ENCODE measurements around the gene LRFN3. TPM values are rescaled to one million over a fixed set of nuclear protein-coding genes. Genes with fewer than 3 reads are reported as not detected.

Gene LRFN3
- total and polyA plus RNA-seq, 9 donors = 6.4 to 31.2 (median 20.8) TPM

- WGBS, 3 donors = 41 to 50% (median 48%) methylated on average over 5 of the region's 5 CpGs
- no peaks in the 10 kb centered on the region for H3K9me3 ChIP-seq
- intact Hi-C loops (cut with DNase I) = no loop called here
- TF ChIP-seq CTCF (IDR thresholded peaks at IDR 0.05) = no peak
- TF ChIP-seq EP300 (IDR thresholded peaks at IDR 0.05) = no peak
- TF ChIP-seq POLR2A (IDR thresholded peaks at IDR 0.05) = no peak
- no peak overlapping the region for H3K4me3 ChIP-seq
- peaks cover 3% of the 10 kb centered on the region for H3K4me1 ChIP-seq (ENCODE audit: insufficient read depth)
- H3K36me3 ChIP-seq = no peaks in the 10 kb centered on the region
- no peak for DNase-seq
- no peaks in the 10 kb centered on the region for H3K27me3 ChIP-seq
- H3K27ac ChIP-seq = no peak overlapping the region
These were observed 24.4 kb upstream of the LRFN3 start for GRCh38 chr19:35911790-35912189.

- no peaks in the 10 kb centered on the region for H3K36me3 ChIP-seq
- H3K27me3 ChIP-seq = no peaks in the 10 kb centered on the region
- DNase-seq = no peak
- TF ChIP-seq EP300 (IDR thresholded peaks at IDR 0.05) = no peak
- TF ChIP-seq POLR2A (IDR thresholded peaks at IDR 0.05) = no peak
- TF ChIP-seq CTCF (IDR thresholded peaks at IDR 0.05) = no peak
- no peaks in the 10 kb centered on the region for H3K4me1 ChIP-seq (ENCODE audit: insufficient read depth)
- H3K9me3 ChIP-seq = no peaks in the 10 kb centered on the region
- 46 to 58% (median 49%) methylated on average over 7 of the region's 7 CpGs for WGBS, 3 donors
- intact Hi-C loops (cut with DNase I) = no loop called here
- H3K27ac ChIP-seq = no peak overlapping the region
- H3K4me3 ChIP-seq = no peak overlapping the region
These were observed 22.6 kb upstream of the LRFN3 start for GRCh38 chr19:35913589-35913988.

- intact Hi-C loops (cut with DNase I) = no loop called here
- Histone ChIP-seq H3K4me1 (ENCODE audit: insufficient read depth) (no peaks in the 10 kb centered on the region), H3K4me3 (no peak overlapping the region), H3K36me3 (no peaks in the 10 kb centered on the region), H3K9me3 (no peaks in the 10 kb centered on the region), H3K27me3 (no peaks in the 10 kb centered on the region), H3K27ac (no peak overlapping the region)
- 48 to 62% (median 50%) methylated on average over 3 of the region's 3 CpGs for WGBS, 3 donors
- no peak for DNase-seq
- TF ChIP-seq POLR2A (IDR thresholded peaks at IDR 0.05) (no peak), CTCF (IDR thresholded peaks at IDR 0.05) (no peak), EP300 (IDR thresholded peaks at IDR 0.05) (no peak)
These were observed 20.7 kb upstream of the LRFN3 start for GRCh38 chr19:35915443-35915842.

- TF ChIP-seq CTCF (IDR thresholded peaks at IDR 0.05) (no peak), EP300 (IDR thresholded peaks at IDR 0.05) (no peak), POLR2A (IDR thresholded peaks at IDR 0.05) (no peak)
- Histone ChIP-seq H3K27me3 (no peaks in the 10 kb centered on the region), H3K27ac (no peak overlapping the region), H3K4me1 (ENCODE audit: insufficient read depth) (no peaks in the 10 kb centered on the region), H3K4me3 (no peak overlapping the region), H3K9me3 (no peaks in the 10 kb centered on the region), H3K36me3 (no peaks in the 10 kb centered on the region)
- no peak for DNase-seq
- WGBS, 3 donors = 86 to 91% (median 88%) methylated on average over 11 of the region's 11 CpGs
- intact Hi-C loops (cut with DNase I) = no loop called here
These were observed 16.9 kb upstream of the LRFN3 start for GRCh38 chr19:35919306-35919705.
